ENCODE measurements around the gene ZSCAN5A. TPM values are rescaled to one million over a fixed set of nuclear protein-coding genes. Genes with fewer than 3 reads are reported as not detected.

Gene ZSCAN5A
- total and polyA plus RNA-seq, 2 of the 13 experiments (the other 11 are each of a cell fraction or from before 2014, with no cell fraction given) = 9.5 to 17.8 TPM

DNA sequence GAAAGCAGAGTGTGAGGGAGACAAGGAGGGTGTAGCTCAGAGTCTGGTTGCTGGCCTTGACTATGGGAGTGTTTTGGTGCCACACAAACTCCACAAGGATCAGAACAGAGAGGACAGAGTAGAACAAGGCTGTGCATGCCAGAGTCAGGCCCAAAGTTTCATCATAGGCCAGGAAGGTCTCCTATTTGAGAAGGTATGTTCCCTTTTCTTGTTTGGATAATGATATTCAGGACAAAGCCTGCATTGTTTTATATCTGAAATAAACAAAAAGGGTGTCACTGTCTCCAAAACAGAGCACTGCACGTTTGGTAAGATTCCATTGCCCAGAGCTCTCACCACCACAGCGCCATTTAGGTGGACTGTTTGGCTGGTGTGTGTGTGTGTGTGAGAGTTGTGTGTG lies 3.1 kb upstream of the ZSCAN5A start (continued):
- no peak for TF ChIP-seq ATM (IDR thresholded peaks at IDR 0.05; ENCODE audit: borderline replicate concordance)
- TF ChIP-seq HDAC1 (CRISPR knock-in tag; IDR thresholded peaks at IDR 0.05) = no peak
- TF ChIP-seq ZFP62 (CRISPR knock-in tag; IDR thresholded peaks at IDR 0.05) = no peak
- TF ChIP-seq SOX6 (IDR thresholded peaks at IDR 0.05) = no peak
- peak; percentile 51; the same call in 1 of the 2 replicates for TF ChIP-seq SOX6 (CRISPR knock-in tag; IDR thresholded peaks at IDR 0.05)
- no peak for TF ChIP-seq NBN (conservative IDR thresholded peaks at IDR 0.05)
- TF ChIP-seq ZNF367 (CRISPR knock-in tag; IDR thresholded peaks at IDR 0.05; ENCODE audit: borderline replicate concordance) = no peak
- TF ChIP-seq, protein P1, sequence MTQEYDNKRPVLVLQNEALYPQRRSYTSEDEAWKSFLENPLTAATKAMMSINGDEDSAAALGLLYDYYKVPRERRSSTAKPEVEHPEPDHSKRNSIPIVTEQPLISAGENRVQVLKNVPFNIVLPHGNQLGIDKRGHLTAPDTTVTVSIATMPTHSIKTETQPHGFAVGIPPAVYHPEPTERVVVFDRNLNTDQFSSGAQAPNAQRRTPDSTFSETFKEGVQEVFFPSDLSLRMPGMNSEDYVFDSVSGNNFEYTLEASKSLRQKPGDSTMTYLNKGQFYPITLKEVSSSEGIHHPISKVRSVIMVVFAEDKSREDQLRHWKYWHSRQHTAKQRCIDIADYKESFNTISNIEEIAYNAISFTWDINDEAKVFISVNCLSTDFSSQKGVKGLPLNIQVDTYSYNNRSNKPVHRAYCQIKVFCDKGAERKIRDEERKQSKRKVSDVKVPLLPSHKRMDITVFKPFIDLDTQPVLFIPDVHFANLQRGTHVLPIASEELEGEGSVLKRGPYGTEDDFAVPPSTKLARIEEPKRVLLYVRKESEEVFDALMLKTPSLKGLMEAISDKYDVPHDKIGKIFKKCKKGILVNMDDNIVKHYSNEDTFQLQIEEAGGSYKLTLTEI (CRISPR knock-in tag; conservative IDR thresholded peaks at IDR 0.05) = no peak
- TF ChIP-seq SOX13 (IDR thresholded peaks at IDR 0.05) = no peak
- TF ChIP-seq SOX13 (CRISPR knock-in tag; conservative IDR thresholded peaks at IDR 0.05 in 1 of 2, IDR thresholded peaks at IDR 0.05 in 1 of 2) = peak in 1 of 2 experiments; percentile 73; a peak in 1 of 4 replicates
- no peak for TF ChIP-seq NR2F6 (IDR thresholded peaks at IDR 0.05)
- TF ChIP-seq NR2F6 (CRISPR knock-in tag; IDR thresholded peaks at IDR 0.05) = no peak
- no peak for TF ChIP-seq TAF1 (CRISPR knock-in tag; IDR thresholded peaks at IDR 0.05)
- no peak for TF ChIP-seq ZNF234 (CRISPR knock-in tag; conservative IDR thresholded peaks at IDR 0.05)
- TF ChIP-seq ZNF768 (CRISPR knock-in tag; IDR thresholded peaks at IDR 0.05) = peak; percentile 86; the same call in 1 of the 2 replicates
- no peak for TF ChIP-seq ZNF317 (CRISPR knock-in tag; IDR thresholded peaks at IDR 0.05)
- TF ChIP-seq, protein P2, sequence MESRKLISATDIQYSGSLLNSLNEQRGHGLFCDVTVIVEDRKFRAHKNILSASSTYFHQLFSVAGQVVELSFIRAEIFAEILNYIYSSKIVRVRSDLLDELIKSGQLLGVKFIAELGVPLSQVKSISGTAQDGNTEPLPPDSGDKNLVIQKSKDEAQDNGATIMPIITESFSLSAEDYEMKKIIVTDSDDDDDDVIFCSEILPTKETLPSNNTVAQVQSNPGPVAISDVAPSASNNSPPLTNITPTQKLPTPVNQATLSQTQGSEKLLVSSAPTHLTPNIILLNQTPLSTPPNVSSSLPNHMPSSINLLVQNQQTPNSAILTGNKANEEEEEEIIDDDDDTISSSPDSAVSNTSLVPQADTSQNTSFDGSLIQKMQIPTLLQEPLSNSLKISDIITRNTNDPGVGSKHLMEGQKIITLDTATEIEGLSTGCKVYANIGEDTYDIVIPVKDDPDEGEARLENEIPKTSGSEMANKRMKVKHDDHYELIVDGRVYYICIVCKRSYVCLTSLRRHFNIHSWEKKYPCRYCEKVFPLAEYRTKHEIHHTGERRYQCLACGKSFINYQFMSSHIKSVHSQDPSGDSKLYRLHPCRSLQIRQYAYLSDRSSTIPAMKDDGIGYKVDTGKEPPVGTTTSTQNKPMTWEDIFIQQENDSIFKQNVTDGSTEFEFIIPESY (CRISPR knock-in tag; IDR thresholded peaks at IDR 0.05) = 0 out of 2 replicates have a peak, but pooled peaks have one; percentile 17
- no peak for TF ChIP-seq PAX8 (CRISPR knock-in tag; IDR thresholded peaks at IDR 0.05; ENCODE audit: borderline replicate concordance)
- TF ChIP-seq, protein P3, sequence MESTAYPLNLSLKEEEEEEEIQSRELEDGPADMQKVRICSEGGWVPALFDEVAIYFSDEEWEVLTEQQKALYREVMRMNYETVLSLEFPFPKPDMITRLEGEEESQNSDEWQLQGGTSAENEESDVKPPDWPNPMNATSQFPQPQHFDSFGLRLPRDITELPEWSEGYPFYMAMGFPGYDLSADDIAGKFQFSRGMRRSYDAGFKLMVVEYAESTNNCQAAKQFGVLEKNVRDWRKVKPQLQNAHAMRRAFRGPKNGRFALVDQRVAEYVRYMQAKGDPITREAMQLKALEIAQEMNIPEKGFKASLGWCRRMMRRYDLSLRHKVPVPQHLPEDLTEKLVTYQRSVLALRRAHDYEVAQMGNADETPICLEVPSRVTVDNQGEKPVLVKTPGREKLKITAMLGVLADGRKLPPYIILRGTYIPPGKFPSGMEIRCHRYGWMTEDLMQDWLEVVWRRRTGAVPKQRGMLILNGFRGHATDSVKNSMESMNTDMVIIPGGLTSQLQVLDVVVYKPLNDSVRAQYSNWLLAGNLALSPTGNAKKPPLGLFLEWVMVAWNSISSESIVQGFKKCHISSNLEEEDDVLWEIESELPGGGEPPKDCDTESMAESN (CRISPR knock-in tag; conservative IDR thresholded peaks at IDR 0.05) = no peak

All from HepG2 (cell line).